ENCODE measurements around the gene PROSER1. TPM values are rescaled to one million over a fixed set of nuclear protein-coding genes. Genes with fewer than 3 reads are reported as not detected.
A peak's percentile ranks its signal among the peaks of the same experiment; 100 is the strongest.

PROSER1 gene
- total and polyA plus RNA-seq, 9 of the 15 experiments (the other 6 are each of a cell fraction or from before 2014, with no cell fraction given): 9.2 to 36.2 (median 10.4) TPM

GRCh38 chr13:38979891-38980749 is 57.8 kb downstream of the PROSER1 start (continued):
- TF ChIP-seq ZNF584 (CRISPR knock-in tag; IDR thresholded peaks at IDR 0.05; ENCODE audit: low read depth) (peak; percentile 83), FOXP1 (CRISPR knock-in tag; IDR thresholded peaks at IDR 0.05) (no peak)

DNA sequence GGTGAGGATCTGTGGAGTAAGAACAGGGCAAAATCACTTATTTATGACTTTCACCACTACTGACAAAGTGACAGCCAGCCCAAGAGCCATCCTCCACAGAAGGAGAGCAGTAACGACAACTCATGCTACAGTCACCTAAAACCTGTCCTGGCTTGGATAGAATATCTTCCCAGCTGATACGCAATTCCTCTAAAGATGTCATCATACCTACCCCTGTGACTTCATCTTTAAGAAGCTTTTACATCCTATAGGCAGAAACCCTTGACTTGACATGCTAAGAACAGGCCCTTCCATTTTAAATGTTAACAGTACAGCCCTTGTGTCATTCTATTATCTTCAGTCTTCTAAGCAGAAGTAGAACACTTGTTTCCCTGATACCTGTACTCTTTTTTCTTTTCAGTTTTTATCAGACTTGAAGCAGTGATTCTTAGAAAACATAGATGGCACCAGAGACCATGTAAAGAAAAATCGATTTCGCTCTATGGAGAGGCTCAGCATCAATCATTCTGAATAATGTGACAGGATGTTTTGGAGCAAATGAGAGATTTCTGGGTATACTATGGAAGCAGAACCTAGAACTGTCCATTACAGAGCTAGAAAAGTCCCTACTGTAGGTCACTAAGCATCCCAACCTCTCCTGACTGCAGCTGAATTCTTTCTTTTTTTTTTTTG is 67.4 kb downstream of the PROSER1 start:
- Histone ChIP-seq H2AFZ (ENCODE audit: low read depth, low read length) (no peak overlapping the region), H3K9ac (ENCODE audit: insufficient read depth in 1 of 2, low read depth in 2 of 2, low read length in 2 of 2) (no peak overlapping the region), H3K27ac (ENCODE audit: extremely low read depth, low read depth, low read length) (no peak overlapping the region), H3K79me2 (ENCODE audit: control insufficient read depth, insufficient read depth, low read length) (no peaks in the 10 kb centered on the region), H3K4me2 (ENCODE audit: insufficient read depth, low read length) (no peak overlapping the region), H3K27me3 (ENCODE audit: control insufficient read depth in 2 of 2, insufficient read depth in 2 of 2, low read length in 2 of 2) (no peaks in the 10 kb centered on the region; a peak in 1 of 5 replicates), H3K9me3 (replicated peaks; ENCODE audit: control insufficient read depth, insufficient read depth, low read depth, low read length) (no peaks in the 10 kb centered on the region), H4K20me1 (replicated peaks; ENCODE audit: control insufficient read depth, insufficient read depth, low read length) (no peaks in the 10 kb centered on the region), H3K4me1 (replicated peaks in 1 of 2; ENCODE audit: control insufficient read depth in 2 of 2, insufficient read depth in 2 of 2, low read length in 2 of 2) (no peaks in the 10 kb centered on the region; a peak in 1 of 5 replicates), H3K9me1 (ENCODE audit: control insufficient read depth, insufficient read depth, low read length) (no peaks in the 10 kb centered on the region), H3K4me3 (no peak overlapping the region), H3K36me3 (ENCODE audit: control insufficient read depth, insufficient read depth, low read length) (no peaks in the 10 kb centered on the region)
- POLR2A ChIA-PET: no interaction called here
- intact Hi-C loops (cut with micrococcal nuclease): loop anchor here (2.0 to 5.0 kb wide), 2 partner anchors 46 to 642 kb away; no protein-coding TSS in a partner anchor
- ATAC-seq: peak; percentile 29; the same call in 1 of the 3 replicates
- no peak for FAIRE-seq
- DNase-seq (ENCODE audit: extremely low read depth in 1 of 4, low spot score in 3 of 4): no peak
- 0% methylated on average over 4 of the region's 4 CpGs for WGBS (ENCODE audit: insufficient coverage, low coverage, missing lambda C conversion rate)
- in situ Hi-C loops (cut with MboI): loop anchor here (25.0 kb wide), 1 partner anchor 642 kb away; the partner anchor contains the start of gene LHFPL6
- CTCF ChIA-PET (ENCODE audit: low intra/inter-chr PET ratio): no interaction called here
- BruUV-seq (replicated peaks): no TSS peak
- TF ChIP-seq RAD21 (CRISPR knock-in tag; conservative IDR thresholded peaks at IDR 0.05 in 1 of 2, IDR thresholded peaks at IDR 0.05 in 1 of 2): peak; percentile 40 to 68
- no peak for TF ChIP-seq SMAD2 (IDR thresholded peaks at IDR 0.05; ENCODE audit: low read depth, low read length)
- TF ChIP-seq ZNF717 (CRISPR knock-in tag; IDR thresholded peaks at IDR 0.05): no peak
- no peak for TF ChIP-seq FIP1L1 (IDR thresholded peaks at IDR 0.05; ENCODE audit: low read depth, low read length, poor library complexity, severe bottlenecking)
- TF ChIP-seq ZNF699 (CRISPR knock-in tag; IDR thresholded peaks at IDR 0.05; ENCODE audit: insufficient replicate concordance): no peak
- TF ChIP-seq CEBPG (CRISPR knock-in tag; IDR thresholded peaks at IDR 0.05): 0 out of 2 replicates have a peak, but pooled peaks have one; percentile 25
- TF ChIP-seq CEBPG (tag; conservative IDR thresholded peaks at IDR 0.05 in 1 of 2, IDR thresholded peaks at IDR 0.05 in 1 of 2): peak; percentile 17 to 61; a peak in 2 of 4 replicates
- no peak for TF ChIP-seq CBX2 (IDR thresholded peaks at IDR 0.05; ENCODE audit: insufficient read depth, low read length, poor library complexity, severe bottlenecking)
- no peak for TF ChIP-seq DLX4 (CRISPR knock-in tag; IDR thresholded peaks at IDR 0.05)
- TF ChIP-seq, protein P1, sequence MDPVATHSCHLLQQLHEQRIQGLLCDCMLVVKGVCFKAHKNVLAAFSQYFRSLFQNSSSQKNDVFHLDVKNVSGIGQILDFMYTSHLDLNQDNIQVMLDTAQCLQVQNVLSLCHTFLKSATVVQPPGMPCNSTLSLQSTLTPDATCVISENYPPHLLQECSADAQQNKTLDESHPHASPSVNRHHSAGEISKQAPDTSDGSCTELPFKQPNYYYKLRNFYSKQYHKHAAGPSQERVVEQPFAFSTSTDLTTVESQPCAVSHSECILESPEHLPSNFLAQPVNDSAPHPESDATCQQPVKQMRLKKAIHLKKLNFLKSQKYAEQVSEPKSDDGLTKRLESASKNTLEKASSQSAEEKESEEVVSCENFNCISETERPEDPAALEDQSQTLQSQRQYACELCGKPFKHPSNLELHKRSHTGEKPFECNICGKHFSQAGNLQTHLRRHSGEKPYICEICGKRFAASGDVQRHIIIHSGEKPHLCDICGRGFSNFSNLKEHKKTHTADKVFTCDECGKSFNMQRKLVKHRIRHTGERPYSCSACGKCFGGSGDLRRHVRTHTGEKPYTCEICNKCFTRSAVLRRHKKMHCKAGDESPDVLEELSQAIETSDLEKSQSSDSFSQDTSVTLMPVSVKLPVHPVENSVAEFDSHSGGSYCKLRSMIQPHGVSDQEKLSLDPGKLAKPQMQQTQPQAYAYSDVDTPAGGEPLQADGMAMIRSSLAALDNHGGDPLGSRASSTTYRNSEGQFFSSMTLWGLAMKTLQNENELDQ (CRISPR knock-in tag; IDR thresholded peaks at IDR 0.05; ENCODE audit: borderline replicate concordance): no peak
- TF ChIP-seq PKNOX1 (IDR thresholded peaks at IDR 0.05): peak; percentile 41; the same call in 1 of the 2 replicates
- no peak for TF ChIP-seq NFYB (IDR thresholded peaks at IDR 0.05; ENCODE audit: extremely low read depth, insufficient read length)
